ENCODE data around the gene EBF3.

EBF3 gene

DNA sequence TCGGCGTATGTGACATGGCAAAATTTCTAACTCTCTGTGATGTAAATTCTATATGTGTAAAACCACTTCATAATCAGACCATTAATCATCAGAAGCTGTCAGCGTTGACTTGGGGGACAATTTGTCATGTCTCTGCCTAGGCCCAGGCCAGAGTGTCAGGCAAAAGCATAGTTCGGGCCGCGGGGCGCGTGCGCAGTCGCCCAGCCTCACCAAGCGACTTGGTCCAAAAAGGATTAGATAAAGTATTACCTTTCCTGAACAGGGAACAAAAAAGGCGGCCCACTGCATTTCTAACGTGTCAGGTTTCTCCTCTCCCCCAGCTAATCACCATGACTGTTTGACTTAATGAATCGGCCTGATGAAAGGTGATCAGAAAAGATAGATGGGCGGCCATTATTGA lies 114.2 kb downstream of the EBF3 start:
- DNase-seq (ENCODE audit: insufficient read length) = no peak
- no peak for FAIRE-seq
- TF ChIP-seq POLR2A (IDR thresholded peaks at IDR 0.05; ENCODE audit: low read depth, low read length) (no peak), TAF1 (IDR thresholded peaks at IDR 0.05; ENCODE audit: borderline replicate concordance, low read depth, low read length) (no peak), POLR2AphosphoS5 (IDR thresholded peaks at IDR 0.05; ENCODE audit: low read depth, low read length) (no peak)

DNA sequence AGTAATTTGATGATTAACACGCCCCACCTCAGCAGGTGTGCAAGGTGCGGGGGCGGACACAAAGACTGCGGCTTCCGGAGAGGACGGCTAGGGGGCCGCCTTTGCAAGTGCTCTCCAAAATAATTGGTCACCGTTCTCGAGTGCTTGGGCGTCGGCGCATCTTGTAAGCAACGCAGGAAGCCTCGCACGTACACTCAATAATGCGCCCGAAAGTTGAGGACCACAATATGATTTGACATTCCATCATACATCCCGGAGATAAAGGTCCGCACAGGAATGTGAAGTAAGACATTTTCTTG lies 114.7 kb downstream of the EBF3 start:
- no peak for FAIRE-seq
- DNase-seq (ENCODE audit: insufficient read length) = no peak
- TF ChIP-seq POLR2A (IDR thresholded peaks at IDR 0.05; ENCODE audit: low read depth, low read length) (no peak), POLR2AphosphoS5 (IDR thresholded peaks at IDR 0.05; ENCODE audit: low read depth, low read length) (no peak), TAF1 (IDR thresholded peaks at IDR 0.05; ENCODE audit: borderline replicate concordance, low read depth, low read length) (no peak)

DNA sequence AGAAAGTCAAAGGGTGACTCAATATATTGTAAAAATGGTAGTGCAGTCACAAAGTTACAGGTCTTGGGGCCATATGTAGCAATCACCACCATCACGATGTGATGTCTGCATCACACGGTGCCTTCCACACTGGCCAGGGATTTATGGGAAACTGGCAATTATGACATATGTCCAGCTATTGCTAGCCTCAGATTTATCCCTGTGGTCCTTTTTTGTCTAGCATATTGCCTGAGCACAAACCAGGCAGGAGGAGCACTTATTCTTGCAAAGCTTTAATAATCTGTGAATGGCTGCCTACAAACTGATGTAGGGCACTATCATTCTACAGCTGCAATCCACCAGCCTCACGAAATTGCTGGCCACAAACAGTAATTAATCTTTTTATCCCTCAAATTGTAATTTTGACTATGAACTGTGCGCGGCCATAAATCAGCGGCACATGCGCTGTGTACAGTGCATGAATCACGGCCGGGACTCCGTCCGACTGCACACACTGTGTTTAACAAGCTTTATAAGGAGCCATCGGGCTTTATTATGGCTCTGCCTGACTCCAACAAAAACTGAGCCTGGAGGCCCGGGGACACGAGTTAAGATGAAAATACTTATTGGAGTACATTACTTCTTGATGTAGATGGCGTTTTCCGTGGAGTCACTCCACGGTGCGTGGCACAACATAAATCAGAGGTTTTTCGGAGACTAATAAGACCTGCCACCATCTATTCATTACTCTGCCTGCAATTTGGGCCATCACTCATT lies 115.2 kb downstream of the EBF3 start:
- DNase-seq (ENCODE audit: insufficient read length) = no peak
- FAIRE-seq = no peak
- no peak for TF ChIP-seq POLR2A (IDR thresholded peaks at IDR 0.05; ENCODE audit: low read depth, low read length)

DNA sequence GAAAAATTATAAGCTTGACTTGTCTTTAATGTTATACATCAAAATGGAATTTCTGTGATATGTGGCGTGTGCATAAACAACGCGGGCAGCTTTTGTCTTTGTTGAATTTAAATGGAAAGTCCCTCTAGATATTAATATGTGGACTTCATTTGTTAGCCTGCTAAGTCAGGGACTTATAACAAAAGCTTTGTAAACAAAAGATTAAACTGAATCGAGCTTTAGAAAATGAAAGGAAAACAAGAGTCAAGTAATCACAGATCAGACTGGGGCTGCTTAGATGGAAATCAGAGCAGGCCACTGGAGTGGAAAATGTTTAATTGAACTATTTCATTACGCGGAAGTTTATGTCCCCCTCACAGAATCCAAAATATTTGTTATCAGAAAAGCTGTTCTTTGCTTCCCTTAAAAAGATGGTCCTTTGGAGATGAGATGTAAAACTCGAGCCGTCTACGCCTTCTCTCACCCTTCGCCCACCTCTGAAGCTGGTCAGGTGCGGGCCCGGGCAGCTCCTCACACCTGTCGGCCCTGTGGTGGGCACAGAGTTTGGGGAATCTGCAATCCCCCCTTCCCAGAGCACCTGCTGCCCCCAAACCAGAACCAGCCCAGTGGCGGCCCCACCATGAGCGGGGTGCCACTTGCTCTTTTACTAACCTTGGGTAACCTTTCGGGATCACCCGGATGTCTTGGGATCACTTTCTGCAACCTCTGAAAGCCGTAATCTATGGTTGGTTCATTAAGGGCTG lies 116.2 kb downstream of the EBF3 start:
- no peak for TF ChIP-seq TAF1 (IDR thresholded peaks at IDR 0.05; ENCODE audit: borderline replicate concordance, low read depth, low read length)
- TF ChIP-seq POLR2A (IDR thresholded peaks at IDR 0.05; ENCODE audit: low read depth, low read length) = no peak
- no peak for TF ChIP-seq POLR2AphosphoS5 (IDR thresholded peaks at IDR 0.05; ENCODE audit: low read depth, low read length)
- FAIRE-seq = no peak
- DNase-seq (ENCODE audit: insufficient read length) = no peak

DNA sequence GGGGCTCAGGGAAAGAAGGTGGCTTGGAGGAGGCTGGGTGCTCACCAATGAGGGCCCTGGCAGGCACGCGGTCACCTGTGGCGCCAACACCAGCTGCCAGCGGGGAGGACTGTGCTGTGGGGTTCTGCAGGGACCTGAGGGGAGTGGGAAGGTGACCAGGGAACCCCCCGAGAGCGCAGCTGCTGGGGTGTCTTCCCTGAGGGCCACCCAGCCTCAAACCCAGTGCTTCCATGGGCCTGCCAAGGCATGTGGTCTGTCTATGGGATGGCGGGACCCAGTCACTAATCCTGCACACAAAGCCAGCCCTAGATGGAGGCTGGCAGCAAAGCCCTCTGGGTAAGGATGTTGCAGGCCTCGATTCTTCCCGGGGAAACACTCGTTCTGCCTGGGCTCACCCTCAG lies 117.1 kb downstream of the EBF3 start:
- no peak for FAIRE-seq
- TF ChIP-seq TAF1 (IDR thresholded peaks at IDR 0.05; ENCODE audit: borderline replicate concordance, low read depth, low read length) (no peak), POLR2A (IDR thresholded peaks at IDR 0.05; ENCODE audit: low read depth, low read length) (no peak), POLR2AphosphoS5 (IDR thresholded peaks at IDR 0.05; ENCODE audit: low read depth, low read length) (no peak)
- no peak for DNase-seq (ENCODE audit: insufficient read length)

DNA sequence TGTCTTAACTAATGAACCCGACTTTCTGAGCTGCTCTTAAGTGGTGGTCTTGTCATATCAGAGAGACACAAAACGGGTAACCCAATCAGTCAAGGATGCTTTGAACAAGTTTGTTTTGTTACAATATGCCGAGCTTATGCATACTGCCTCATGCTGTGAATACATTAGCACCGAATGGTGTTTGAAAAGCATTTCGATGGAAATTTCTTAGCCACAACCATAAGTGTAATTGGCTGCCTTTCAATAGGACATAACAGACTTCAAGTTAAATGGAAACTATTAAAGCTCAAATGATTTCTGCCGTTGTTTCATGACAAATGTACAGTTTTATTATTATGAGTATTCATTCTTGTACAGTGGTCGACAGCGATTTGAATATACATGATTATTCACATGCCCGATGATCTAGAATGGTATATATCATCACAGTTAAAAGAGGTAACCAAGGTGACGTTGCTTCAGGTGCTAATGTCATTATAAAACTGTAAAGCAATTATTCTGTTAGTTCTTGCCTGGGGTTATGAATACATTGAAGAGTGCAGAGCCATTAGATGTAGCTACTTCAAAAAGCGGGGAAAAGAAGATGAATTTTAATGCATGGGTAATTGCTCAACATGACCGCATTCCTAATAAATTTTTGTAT lies 118.8 kb downstream of the EBF3 start:
- no peak for DNase-seq (ENCODE audit: insufficient read length)
- FAIRE-seq = no peak
- TF ChIP-seq POLR2AphosphoS5 (IDR thresholded peaks at IDR 0.05; ENCODE audit: low read depth, low read length) (no peak), TAF1 (IDR thresholded peaks at IDR 0.05; ENCODE audit: borderline replicate concordance, low read depth, low read length) (no peak)

DNA sequence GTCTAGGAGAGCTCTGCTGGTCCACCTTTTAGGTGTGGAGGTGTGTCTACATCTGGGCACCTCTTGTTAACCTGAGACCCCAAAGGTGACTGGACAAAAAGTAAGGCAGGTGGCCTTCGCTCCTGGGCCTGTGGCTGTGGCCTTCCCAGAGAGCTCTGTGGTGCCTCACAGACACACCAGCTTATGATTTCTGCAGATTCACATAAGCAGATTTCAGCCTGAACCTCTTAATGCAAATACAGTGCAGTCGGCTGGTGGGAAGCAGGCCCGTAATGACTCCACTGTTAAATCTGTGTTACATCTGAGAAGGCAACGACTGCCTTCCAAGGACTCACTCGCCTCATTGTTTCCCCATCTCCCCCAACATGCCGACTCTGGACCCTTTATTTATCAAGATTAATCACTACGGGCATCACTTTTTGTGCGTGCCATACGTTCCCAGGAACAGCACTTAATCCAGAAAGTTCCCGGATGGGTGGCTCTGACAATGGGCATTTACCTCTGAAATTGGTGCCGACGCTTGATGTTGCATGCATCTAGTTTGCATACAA lies 119.8 kb downstream of the EBF3 start:
- FAIRE-seq (no peak), DNase-seq (ENCODE audit: insufficient read length) (no peak)
- no peak for TF ChIP-seq TAF1 (IDR thresholded peaks at IDR 0.05; ENCODE audit: borderline replicate concordance, low read depth, low read length)
- no peak for TF ChIP-seq POLR2A (IDR thresholded peaks at IDR 0.05; ENCODE audit: low read depth, low read length)
- TF ChIP-seq POLR2AphosphoS5 (IDR thresholded peaks at IDR 0.05; ENCODE audit: low read depth, low read length) = no peak

DNA sequence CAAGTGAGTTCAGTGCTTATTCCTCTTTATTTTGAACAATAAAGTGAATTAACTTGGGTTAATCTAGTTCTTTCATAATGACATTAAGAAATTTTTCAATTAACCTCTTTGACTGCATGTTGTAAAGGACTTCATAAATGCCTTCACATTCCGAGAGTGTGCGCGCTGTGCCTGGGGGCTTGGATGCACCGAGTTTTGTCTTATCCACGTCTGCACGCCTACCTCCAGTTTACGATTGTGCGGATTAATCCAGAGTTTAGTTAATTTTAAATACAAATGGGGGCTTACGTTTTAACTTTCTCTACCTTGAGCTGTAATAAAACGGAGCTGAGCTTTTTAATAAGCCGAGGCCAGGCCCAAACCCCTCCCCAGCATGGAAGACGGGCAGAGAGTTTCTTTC lies 120.4 kb downstream of the EBF3 start:
- no peak for TF ChIP-seq POLR2AphosphoS5 (IDR thresholded peaks at IDR 0.05; ENCODE audit: low read depth, low read length)
- no peak for TF ChIP-seq POLR2A (IDR thresholded peaks at IDR 0.05; ENCODE audit: low read depth, low read length)
- TF ChIP-seq TAF1 (IDR thresholded peaks at IDR 0.05; ENCODE audit: borderline replicate concordance, low read depth, low read length) = no peak
- FAIRE-seq = no peak
- no peak for DNase-seq (ENCODE audit: insufficient read length)

DNA sequence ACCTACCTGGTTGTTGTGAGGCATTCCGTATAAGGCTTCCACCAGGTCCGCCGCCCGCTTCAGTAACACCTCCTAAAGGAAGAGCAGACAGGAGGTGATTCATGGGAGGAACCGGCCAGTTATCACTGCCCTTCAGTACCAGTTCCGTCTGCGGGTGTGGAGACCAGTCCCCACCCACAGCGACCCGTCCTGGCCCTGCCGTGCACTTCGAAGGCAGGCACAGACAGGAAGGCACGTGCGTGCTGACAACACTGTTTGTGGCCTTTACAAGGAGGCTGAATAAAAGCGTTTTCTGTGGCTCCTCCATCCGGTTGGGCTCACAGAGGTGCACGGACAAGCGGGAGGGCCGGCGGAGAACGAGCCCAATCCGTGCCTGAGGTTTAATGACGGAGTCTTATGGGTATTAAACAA lies 120.9 kb downstream of the EBF3 start:
- DNase-seq (ENCODE audit: insufficient read length) (no peak), FAIRE-seq (no peak)
- TF ChIP-seq POLR2A (IDR thresholded peaks at IDR 0.05; ENCODE audit: low read depth, low read length) (no peak), TAF1 (IDR thresholded peaks at IDR 0.05; ENCODE audit: borderline replicate concordance, low read depth, low read length) (no peak), POLR2AphosphoS5 (IDR thresholded peaks at IDR 0.05; ENCODE audit: low read depth, low read length) (no peak)

DNA sequence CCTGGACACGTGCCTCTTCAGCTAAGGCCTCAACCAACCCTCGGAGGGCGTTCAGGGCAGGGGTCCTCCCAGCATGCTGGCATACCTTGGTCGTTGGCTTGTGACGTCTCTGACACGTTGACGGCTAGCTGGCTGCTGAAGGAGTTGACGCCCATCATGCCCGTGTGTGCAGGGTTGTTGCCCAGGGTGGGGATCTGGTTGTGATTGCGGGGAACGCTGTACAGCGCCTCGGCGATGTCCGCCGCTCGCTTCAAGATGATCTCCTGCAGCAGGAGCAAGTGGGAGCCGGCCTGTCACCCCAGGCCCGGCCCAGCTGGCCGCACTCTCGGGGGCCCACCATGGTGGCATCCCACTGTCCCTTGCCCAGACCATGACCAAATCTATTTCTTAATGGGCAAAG lies 122.0 kb downstream of the EBF3 start:
- no peak for TF ChIP-seq POLR2A (IDR thresholded peaks at IDR 0.05; ENCODE audit: low read depth, low read length)
- no peak for TF ChIP-seq TAF1 (IDR thresholded peaks at IDR 0.05; ENCODE audit: borderline replicate concordance, low read depth, low read length)
- no peak for TF ChIP-seq POLR2AphosphoS5 (IDR thresholded peaks at IDR 0.05; ENCODE audit: low read depth, low read length)
- DNase-seq (ENCODE audit: insufficient read length) (no peak), FAIRE-seq (no peak)

DNA sequence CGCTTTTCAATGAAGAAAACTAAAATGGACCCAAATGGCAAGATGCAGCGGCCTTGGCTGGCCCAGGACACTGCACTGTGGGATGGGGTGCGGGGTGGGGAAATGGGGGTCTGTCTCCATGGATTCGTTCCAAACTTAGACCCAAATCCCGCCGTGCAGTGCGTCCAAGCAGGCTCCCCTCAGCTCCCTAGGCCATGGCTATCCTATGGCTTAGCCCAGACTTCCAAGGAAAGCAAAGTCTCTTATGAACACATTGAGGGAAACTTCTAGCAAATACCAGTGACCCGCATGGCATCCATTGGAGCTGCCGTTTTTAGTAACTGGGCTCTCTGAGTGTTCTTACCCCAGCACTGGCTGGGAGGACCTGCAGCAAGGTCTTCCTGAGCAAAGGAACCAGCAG lies 122.5 kb downstream of the EBF3 start:
- FAIRE-seq (no peak), DNase-seq (ENCODE audit: insufficient read length) (no peak)
- no peak for TF ChIP-seq TAF1 (IDR thresholded peaks at IDR 0.05; ENCODE audit: borderline replicate concordance, low read depth, low read length)
- TF ChIP-seq POLR2A (IDR thresholded peaks at IDR 0.05; ENCODE audit: low read depth, low read length) = no peak
- no peak for TF ChIP-seq POLR2AphosphoS5 (IDR thresholded peaks at IDR 0.05; ENCODE audit: low read depth, low read length)

DNA sequence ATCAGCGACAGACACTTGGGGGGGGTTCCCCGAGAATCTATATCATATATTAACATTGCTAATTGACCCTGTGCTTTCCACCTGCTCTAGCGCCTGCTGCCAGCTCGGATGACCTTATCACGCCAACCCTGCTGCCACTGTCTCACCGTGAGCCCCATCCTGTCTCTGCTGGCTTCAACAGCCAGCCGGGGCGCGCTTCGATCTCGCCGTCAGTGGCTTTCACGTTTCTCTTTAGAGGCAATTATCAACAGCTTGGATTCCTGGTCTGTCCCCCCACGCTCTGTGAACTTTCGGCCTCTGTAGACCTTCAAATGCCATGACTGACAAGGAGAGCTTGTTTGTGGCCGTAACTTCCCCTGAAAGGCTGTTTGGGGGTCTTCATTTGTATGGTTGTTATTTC lies 123.0 kb downstream of the EBF3 start:
- no peak for TF ChIP-seq POLR2A (IDR thresholded peaks at IDR 0.05; ENCODE audit: low read depth, low read length)
- TF ChIP-seq POLR2AphosphoS5 (IDR thresholded peaks at IDR 0.05; ENCODE audit: low read depth, low read length) = no peak
- no peak for TF ChIP-seq TAF1 (IDR thresholded peaks at IDR 0.05; ENCODE audit: borderline replicate concordance, low read depth, low read length)
- no peak for DNase-seq (ENCODE audit: insufficient read length)
- FAIRE-seq = no peak

Measured in GM12892 (cell line).